Activated T-cell treated with anti-CD3 and anti-CD28 coated beads for 24 hours (primary cell): ENCODE data around the gene LRCH1.
"Not testable (repeated sequence)": the region's sequence is repeated elsewhere in the genome, so short reads cannot be mapped to it uniquely, and the experiment has no call there.

Source experiments
- DNase-seq: peaks from one replicate; pipeline ENCODE4 v3.0.0-alpha.2; 2020; ENCODE audit warnings: low read depth

Gene LRCH1

DNA sequence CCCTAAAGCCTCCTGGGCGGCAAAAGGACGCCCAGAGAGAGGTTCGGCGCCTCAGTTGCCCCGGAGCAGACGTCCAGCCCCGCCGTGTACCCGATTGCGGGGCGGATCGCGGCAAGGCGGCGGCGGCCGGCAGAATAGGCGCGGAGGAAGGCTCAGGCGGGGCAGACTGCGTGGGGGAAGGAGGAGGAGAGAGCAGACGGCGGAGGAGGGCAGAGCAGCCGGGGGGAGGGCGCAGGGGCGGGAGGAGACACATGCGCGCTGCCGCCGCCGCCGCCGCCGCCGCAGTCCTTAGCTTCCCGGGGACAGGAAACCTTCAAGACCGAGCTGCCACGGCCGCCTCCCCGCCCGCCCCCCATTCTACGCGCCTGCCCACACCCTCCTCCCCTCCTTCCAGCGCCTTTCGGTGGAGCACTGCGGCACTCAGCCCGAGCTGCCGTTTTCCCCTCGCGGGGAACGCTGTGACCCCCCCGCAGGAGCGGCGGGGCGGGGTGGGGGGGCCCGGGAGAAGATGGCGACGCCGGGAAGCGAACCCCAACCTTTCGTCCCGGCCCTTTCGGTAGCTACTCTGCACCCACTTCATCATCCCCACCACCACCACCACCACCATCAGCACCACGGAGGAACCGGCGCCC lies at the start of gene LRCH1:
LRCH1 (plus strand) TSS at position 282 of the 632 bp plus-strand sequence; CDS start at position 509, 227 bp downstream.
- peak; percentile 80 for DNase-seq

DNA sequence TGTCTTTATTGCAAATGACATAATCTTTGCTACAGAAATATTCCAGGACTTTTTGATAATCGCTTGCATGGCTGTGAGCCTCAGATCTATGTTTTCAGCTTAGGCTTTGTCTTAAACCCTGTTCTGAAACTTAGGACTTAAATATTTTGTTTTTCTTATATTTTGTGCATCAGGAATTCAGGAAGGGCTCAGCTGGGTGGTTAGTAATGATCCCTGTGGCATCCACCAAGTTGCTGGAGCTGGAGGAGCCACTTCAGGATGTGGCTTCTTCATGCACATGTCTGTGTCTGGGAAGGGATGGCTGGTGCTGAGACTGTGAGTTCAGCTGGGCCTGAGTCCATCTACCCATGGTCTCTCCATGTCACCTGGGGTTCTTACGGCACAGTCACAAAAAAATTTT lies 48.9 kb upstream of the LRCH1 start:
- DNase-seq, result no peak

DNA sequence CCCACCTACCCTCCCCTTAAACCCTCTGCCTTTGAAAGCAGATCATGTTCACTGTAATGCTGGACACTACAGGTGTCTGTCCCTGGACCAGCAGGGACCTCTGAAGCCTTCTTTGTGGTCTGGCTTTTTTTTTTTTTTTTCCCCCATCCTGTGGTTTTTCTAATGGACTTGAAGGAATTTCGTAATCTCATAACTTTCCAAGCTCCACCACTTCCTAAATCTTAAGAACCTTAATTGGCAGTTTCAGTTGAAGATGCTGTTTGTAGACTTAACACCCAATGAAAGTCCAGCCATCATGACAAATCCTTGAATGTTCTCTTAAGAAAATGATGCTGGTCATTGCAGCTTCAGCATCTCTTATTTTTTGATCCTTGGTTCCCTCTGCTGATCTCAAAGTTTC lies 45.0 kb upstream of the LRCH1 start:
- DNase-seq, result no peak

DNA sequence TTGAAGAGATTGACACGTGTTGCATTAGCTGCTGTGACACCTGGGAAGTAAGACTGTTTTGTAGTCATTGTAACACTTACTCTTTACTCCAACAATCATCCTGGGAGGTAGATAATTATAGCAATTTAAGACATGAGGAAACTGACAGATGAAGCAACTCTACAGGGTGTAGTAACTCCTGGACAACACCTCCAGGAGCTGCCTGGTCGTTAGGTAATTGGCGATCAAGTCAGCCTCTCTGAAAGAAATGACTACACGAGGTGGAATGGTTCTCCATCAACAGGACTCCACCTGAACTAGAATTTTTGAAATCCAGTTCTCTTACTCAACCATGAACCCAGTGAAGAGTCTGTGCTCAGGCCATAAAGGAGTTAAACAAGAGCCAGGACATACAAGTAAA lies 43.0 kb upstream of the LRCH1 start:
- DNase-seq, result no peak

GRCh38 chr13:46515803-46516202 lies 37.2 kb upstream of the LRCH1 start:
- no peak for DNase-seq

DNA sequence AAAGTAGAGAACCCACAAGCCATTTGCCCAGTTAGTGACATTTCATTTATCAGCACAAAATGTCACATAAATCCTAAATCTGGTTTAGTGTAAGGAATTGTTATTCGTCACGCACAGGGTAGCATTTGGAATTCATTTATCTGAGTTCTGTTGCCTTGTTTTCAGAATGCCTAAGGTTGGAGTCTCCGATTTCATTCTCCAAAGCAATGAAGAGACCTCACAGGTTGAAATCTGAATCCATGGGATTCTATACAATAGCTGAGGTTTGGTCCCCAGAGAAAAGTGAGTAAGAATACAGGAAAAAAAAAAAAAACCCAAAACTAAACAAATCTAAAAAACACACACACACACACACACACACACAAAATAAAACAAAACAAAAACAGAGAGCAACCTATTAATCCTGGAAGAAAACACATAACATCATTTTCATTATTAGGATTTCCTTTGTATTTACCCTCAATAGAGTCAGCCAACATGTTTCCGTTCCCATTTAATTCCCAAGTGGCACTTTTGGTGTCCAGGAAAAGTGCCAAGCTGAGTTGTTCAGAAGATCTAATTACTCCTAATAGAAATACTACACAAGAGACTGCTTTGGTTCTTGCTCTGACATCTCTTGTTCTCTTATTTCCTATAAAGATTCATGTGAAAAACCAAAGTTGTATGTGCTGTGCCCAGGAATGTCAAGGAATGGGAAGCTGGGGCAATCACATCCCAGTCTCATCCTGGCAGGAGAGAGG lies 36.2 kb upstream of the LRCH1 start:
- no peak for DNase-seq

- not testable (repeated sequence) for DNase-seq
Observed at GRCh38 chr13:46517748-46518147, 35.2 kb upstream of the LRCH1 start.

DNA sequence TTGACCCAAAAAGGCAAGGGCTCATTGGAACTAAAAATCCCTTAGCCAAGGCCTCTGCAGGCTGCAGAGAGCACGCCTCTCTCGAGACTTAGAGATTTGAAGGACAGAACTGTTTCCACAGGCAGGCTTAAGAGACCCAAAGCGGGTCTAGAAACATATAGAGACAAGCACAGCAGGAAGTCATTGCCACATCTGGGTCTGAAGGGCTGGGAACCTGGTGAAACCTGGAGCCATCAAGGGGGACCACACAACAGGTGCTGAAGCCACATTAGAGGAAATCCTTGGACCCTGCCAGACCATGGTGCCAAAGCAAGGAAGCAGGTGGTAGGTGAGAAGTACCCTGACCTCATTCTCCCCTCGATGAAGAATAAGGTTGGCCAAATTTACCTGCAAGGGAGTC lies 33.8 kb upstream of the LRCH1 start:
- no peak for DNase-seq

- no peak for DNase-seq
Observed at GRCh38 chr13:46520166-46520565, 32.8 kb upstream of the LRCH1 start.

GRCh38 chr13:46521486-46521885 lies 31.5 kb upstream of the LRCH1 start:
- DNase-seq, result no peak

- no peak for DNase-seq
Observed at GRCh38 chr13:46521921-46522747, 30.8 kb upstream of the LRCH1 start.

GRCh38 chr13:46522748-46523030 lies 30.3 kb upstream of the LRCH1 start:
- no peak for DNase-seq

DNA sequence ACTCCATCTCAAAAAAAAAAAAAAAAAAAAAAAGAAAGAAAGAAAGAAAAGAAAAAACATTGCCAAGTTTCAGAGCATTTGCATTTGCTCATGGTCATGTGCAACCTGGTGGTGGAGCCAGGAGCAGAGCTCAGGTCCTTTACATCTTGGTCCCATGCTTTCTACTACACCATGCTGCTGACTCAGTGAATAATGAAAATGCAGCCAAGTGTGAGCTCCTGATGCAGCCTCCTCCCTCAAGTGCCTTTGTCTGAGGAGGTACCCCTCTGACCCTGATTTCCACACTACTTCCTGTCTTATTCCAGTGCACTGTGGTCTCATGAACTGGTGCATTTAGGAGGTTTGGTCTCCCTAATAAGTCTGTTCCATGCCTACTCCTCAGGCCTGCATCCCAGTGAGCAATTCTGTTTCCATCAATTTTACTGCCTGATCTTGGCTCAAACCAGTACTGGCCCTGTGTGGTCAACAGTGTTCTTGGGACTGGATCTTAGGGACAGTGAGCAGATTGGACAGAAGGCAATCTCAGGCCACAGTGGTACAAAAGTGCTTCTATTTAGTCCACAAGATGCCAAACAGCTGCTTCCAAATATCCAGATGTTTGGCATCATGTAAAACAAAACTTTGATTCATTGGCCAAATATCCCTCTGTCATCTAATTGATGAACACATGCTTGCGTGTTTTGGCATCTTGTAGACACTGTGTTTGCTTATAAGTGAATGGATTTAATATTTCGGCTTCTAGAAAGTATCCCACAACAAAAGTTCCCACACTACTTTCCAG lies 28.8 kb upstream of the LRCH1 start:
- no peak for DNase-seq

- no peak for DNase-seq
Observed at GRCh38 chr13:46526100-46526735, 26.8 kb upstream of the LRCH1 start.

GRCh38 chr13:46526740-46527139 lies 26.2 kb upstream of the LRCH1 start:
- DNase-seq, result no peak

DNA sequence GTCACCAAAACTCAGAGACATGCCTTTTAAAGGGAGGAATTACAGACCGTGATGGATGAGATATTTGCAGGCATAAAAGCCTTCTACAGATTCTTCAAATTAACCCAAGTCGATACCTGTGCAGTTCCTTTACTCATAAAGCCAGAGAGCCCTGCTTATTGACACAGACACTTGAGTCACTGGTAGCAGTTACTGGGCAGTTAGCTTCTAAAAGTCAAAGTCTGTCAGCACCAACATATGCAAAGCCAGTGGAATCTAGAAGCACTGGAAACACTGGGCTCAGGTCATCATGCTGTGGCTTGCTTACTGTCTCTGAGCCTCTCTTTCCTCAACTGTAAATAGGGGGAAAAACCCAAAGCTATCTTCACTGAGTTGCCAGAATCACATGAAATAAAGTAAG lies 25.7 kb upstream of the LRCH1 start:
- DNase-seq, result no peak

DNA sequence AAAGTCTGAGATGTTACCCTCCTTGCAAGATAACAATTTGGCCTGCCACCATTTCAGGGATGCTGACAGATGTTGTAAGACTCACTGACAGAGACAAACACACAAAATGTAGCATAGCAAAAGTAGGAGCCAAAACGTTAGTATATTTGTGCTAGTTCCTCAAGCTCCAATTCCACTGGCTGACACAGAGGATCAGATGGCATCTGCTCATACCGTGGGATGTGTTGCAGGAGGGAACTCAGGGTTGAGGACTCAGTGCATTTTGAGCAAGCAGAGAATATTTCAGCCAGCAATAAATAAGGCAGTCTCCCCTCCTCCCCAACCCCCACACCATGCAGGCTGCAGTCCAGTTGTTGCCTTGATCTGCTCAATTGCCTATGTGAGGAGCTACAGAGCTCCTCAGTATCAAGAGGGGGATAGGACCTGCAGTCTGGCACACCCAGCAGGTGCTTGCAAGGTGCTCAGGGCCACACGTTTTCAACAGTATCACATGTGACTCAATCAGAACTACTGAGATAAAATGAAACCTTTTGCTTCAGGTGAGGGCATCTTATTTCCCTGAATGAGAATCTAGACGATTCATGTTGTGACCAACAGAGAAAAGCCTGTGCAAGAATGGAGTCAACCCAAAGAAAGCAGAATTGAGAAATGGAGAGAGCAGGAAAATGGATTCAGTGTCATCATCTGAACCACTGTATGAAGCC lies 23.6 kb upstream of the LRCH1 start:
- no peak for DNase-seq

GRCh38 chr13:46530084-46530935 lies 22.7 kb upstream of the LRCH1 start:
- DNase-seq, result no peak

GRCh38 chr13:46531953-46532352 lies 21.0 kb upstream of the LRCH1 start:
- DNase-seq, result no peak

DNA sequence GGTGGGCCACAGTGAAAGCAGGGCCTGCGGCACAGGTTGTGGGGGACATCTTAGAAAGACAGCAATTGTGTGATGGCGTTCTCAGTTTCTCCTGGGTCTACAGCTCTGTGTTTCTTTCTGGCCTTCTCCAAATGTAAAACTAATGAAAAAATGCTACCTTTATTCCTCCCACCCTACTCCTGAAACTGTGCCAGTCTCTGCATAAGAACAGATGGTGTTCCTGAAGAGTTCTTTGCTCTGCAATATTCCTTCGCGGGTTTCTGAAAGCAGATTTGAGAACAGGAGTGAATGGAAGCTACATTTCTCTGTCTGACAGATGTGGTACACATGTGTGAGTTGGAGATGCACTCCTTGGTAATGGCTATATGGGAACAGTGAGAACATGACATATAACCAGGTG lies 18.0 kb upstream of the LRCH1 start:
- no peak for DNase-seq
